ENCODE measurements around the gene OPN4.

The OPN4 gene

DNA sequence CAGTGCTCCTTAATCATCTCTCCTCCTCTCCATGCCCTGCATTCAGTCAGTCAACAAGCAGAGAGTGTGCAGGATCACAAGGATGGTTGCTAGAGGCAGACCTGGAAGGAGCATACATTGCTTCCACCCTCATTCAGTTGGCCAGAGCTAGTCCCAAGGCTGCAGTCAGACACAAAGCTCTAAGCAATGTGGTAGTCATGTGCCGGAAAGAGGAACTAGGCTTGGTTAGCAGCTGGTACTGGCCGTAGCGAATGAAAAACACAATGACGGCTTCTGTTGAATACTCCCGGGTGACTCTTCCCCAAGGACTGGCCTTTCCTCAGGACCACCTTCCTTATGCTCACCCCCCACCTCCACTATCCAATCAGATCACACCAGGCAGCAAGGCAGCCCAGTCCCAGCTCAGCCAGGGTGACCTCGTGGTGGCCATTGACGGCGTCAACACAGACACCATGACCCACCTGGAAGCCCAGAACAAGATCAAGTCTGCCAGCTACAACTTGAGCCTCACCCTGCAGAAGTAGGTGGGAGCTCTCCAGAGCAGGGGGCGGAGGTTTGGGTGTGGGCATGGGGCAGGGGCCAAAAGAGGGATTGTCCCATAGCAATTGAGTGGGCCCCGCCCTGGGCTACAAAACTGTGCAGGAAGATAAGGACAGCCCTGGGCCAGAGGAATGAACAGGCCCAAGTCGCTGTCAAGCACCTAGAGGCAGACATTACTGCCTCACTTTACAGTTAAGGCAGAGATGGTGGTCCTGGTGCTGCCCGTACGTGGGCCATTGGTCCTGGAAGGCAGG is 24.8 kb downstream of the OPN4 start:
- DNase-seq (ENCODE audit: low read depth, low spot score): no peak

DNA sequence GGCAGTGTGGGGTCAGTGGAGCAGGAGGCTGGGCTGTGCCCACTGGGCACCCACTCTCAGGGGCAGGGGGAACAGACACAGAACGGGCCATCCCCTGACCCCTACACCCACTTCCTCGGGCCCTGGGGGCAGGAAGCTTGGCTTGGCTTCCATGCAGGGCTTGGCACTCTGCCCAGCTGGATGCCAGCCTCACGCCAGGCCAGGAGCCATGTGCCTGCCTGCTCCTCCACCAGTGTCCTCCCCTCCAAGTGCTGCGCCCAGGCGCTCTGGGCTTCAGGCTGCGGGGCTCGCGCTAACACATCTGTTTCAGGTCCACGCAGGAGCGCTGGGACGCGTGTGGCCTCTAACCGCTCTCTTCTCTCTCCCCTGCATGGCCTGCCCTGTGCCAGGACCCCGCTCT is 26.7 kb downstream of the OPN4 start:
- DNase-seq (ENCODE audit: low read depth, low spot score): no peak

DNA sequence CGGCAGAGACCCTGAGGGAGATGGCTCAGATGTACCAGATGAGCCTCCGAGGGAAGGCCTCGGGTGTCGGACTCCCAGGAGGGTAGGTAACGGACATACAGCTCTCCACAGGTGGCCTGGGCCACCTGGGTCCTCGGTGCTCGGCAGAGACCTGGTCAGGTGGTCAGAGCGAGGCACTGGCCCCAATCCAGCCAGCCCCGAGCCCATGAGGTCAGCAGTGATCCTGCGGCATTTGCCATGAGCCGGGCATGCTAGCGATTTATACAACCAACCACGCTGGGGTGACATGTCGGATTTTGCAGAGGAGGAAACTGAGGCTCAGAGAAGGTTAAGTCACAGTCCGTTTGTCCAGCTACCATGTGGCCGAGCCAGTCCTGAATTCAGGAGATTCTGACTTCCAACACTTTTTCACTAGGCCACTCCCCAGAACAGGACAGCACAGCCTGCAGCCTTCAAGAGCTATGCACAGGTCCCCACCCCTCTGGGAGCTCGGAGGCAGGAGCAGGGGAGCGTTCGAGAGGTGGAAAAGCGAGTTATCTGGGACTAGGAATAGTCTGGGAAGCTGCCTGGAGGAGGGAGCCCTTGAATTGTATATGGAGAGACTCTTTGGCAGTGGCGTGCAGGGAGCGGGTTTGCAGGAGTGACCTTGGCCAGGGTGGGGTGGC is 27.5 kb downstream of the OPN4 start:
- peak; percentile 65 for DNase-seq (ENCODE audit: low read depth, low spot score)

- no peak for DNase-seq (ENCODE audit: low read depth, low spot score)
Observed at GRCh38 chr10:86682675-86683074, 28.3 kb downstream of the OPN4 start.

DNA sequence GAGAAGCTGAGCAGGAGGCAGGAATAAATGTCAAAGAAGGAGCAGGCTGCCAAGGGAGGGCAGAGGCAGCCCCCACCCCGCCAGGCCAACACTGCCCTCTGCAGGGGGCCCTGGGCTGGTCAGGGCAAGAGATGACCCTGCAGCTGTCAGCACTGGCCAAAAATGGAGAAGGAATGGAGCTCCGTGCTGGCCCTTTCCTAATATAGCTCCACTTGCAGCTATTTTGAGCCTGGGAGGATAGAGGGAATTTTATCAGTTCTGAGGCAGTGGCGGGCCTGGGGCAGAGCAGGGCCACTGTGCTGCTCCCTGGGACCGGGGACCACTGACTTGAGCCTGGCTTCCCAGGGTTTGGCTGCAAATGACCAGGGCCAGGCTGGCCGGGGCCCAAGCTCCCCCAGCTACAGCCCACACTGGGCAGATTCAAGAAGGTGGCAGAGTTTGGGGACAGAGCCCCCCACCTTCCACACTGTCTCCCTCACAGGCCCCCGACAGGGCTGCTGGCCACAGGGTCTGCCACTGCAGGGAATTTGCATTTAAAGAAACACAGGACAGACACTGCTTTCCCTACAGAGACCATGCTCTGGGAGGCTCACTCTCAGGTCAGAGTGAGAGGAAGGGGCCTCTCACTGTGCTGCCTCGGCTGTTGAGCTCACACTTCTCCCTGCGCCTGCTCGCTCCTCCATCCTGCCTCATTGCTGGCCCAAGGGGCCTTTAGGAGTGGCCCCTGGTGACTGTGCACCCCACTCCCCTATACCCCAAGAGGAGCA is 30.2 kb downstream of the OPN4 start:
- peak; percentile 83 for DNase-seq (ENCODE audit: low read depth, low spot score)

DNA sequence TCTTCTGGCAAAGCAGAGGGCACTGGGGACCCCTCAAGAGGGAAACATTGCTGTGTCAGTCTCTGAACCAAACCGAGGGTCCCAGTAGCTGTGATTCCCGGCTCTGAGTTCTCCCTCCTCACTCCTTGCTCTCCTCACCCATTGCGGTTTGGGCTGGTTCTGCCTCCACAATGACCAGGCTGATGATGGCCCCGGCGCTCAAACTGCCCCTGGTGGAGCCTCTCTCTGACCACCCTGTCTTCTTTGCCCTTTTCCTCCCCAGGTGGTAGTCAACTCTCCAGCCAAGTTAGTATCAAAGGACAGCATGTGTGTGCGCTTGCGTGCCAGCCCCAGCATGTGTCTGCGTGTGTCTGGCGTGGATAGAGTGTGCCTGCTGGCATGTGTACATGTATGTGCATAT is 31.1 kb downstream of the OPN4 start:
- DNase-seq (ENCODE audit: low read depth, low spot score): no peak

DNA sequence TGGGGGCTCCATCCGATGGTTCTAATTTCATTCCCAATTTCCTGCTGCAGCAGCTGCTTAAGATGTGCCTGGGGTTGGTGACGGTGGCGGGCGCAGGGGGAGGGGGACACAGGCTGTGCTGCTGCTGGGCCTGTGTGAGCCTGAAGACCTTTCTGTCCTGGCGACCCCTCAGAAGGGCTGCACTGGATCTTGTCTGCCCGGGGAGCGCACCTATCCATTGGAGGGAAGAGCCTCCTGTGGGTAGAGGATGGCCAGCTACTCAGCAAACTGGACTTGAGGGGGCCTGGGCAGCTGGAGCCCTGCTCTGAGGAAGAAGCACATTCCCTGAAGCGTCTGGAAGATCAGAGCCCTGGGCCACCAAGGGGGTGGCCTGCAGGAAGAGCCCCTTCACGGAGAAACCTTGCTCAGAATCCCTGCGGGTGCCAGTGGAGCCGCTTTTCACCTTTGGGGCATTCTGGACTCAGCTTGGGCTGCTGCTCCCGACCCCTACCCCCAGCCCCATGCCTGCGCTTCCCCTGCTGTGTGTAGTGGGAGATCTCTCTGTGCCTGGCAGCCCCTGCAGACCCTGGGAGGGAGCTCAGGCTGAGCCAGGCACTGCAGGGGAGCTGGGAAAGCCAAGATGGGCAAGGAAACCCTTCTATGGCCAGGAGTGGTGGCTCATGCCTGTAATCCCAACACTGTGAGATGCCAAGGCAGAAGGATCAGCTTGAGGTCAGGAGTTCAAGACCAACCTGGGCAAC is 31.7 kb downstream of the OPN4 start:
- no peak for DNase-seq (ENCODE audit: low read depth, low spot score)

GRCh38 chr10:86686972-86687371 is 32.6 kb downstream of the OPN4 start:
- DNase-seq (ENCODE audit: low read depth, low spot score): no peak

DNA sequence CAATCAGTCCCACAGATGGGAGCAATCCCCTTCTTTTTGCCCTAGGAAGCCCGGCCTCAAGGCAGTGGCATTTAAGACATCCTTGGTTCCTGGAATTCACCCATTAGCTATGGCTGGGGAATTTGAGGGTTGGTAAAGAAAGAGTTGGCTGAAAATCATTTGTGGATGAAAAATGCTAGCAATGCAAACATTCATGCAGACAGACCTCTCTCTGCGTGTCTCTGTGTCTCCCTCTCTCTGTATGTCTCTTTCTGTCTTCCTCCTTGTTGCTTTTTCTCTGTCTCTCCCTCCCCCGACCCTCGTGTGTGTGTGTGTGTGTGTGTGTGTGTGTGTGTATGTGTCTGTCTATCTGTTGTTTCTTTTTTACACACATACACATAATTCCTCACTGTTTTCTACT is 33.4 kb downstream of the OPN4 start:
- no peak for DNase-seq (ENCODE audit: low read depth, low spot score)

GRCh38 chr10:86688398-86688921 is 34.1 kb downstream of the OPN4 start:
- peak; percentile 82 for DNase-seq (ENCODE audit: low read depth, low spot score)

- DNase-seq (ENCODE audit: low read depth, low spot score): no peak
Observed at GRCh38 chr10:86689146-86689545, 34.8 kb downstream of the OPN4 start.

GRCh38 chr10:86690231-86690630 is 35.9 kb downstream of the OPN4 start:
- DNase-seq (ENCODE audit: low read depth, low spot score): no peak

DNA sequence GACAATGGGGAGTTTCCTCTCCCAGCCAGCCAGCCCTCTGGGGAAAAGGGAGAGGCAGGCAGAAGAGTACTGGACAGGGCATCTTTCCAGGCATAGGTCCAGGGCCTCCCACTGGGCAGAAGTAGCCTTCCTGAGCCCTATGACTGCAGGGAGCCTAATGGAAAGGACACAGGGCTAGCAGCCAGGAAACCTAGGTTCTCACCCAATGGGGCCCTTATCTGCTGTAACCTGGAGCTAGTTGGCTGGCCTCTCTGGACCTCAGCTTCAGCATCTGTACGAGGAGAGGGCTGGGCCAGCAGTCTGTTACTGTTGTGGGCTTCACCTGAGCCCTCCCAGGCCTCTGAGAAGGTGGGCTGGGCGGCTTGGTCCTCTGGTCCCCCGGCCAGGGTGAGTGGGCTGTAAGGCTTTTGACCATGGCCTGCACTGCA is 36.3 kb downstream of the OPN4 start:
- no peak for DNase-seq (ENCODE audit: low read depth, low spot score)

DNA sequence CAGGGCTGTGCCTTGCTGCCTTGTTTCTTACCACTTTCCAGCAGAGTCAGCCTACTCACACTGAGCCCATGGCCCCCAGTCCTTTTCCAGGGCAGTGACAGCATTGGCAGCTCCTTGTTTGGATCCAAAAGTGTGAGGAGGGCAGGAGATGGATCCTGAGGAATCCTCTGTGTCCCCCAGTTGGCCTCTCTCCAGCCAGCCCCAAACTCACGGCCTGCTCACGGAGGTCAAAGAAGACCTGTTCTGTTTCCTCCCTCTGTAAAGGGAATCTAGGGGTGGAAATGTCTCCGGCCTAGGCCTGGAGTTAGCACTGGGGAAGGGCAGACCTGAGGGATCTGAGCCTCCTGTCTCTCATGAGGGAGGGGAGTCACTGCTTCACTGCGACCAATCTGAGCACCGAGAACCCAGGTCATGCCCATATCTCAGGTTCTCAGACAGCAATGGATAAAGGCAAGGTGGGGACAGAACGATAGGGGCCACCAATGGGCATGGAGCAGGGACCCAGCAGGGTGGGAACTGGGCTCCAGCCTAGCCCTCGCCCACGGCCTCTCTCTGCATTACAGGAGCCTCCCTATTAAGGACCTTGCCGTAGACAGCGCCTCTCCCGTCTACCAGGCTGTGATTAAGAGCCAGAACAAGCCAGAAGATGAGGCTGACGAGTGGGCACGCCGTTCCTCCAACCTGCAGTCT is 37.1 kb downstream of the OPN4 start:
- no peak for DNase-seq (ENCODE audit: low read depth, low spot score)

DNA sequence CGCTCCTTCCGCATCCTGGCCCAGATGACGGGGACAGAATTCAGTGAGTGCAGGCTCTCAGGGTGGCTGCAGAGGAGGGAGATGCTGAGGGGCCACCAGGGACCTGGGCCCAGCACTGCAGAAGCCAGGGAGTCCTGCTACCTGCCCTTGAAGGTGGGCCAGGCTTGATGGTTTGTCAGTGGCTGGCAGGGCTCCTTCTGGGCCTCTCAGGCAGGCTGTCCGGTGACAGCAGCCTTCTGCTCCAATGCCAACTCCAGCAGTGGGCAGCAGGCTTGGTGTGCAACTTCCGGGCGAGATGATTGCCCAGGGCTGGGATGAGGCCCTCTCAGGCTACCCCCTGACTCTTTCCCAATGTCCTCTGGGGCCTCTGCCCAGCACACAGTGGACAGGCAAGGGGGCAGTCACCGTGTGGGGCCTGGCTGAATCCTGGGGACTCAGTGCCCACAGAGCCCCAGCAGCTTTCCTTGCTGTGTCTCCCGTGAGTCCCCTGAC is 37.7 kb downstream of the OPN4 start:
- no peak for DNase-seq (ENCODE audit: low read depth, low spot score)

DNA sequence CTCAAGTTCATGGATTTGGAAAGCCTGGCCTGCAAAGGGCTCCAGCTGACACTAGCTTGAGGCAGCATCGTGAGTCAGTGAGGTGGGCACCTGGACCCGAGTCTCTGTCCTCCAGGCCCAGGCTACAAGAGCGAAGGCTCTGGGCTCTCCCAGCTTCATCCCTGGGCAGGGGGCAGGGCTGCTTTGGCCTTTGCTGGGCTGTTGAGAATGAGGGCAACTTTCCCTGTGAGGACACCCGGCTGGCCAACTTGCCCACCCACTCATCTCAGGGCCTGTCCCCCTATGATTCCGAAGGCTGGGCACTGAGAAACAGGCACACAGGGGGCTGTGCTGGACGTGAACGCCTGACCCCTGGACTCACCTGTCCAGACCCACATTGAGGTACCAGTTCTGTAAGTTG is 38.3 kb downstream of the OPN4 start:
- DNase-seq (ENCODE audit: low read depth, low spot score): no peak

DNA sequence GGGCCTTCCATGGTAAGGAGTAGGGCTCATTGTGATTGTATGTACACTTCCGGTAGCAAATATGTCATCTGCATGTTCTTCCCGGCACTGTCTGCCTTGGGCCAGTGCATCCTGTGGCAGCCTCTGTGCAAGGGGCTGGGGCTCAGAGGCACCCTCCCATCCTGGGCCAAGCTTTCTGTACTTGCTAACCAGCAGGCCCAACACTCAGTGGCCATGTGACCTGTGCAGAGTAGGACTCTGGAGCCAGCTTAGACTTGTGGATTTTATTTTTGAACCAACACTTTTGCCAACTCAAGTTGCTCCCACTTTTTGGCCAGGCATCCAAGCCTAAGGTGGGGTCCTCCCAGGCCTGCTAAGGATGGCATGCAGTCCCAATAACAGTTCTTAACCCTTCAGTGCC is 38.9 kb downstream of the OPN4 start:
- no peak for DNase-seq (ENCODE audit: low read depth, low spot score)

DNA sequence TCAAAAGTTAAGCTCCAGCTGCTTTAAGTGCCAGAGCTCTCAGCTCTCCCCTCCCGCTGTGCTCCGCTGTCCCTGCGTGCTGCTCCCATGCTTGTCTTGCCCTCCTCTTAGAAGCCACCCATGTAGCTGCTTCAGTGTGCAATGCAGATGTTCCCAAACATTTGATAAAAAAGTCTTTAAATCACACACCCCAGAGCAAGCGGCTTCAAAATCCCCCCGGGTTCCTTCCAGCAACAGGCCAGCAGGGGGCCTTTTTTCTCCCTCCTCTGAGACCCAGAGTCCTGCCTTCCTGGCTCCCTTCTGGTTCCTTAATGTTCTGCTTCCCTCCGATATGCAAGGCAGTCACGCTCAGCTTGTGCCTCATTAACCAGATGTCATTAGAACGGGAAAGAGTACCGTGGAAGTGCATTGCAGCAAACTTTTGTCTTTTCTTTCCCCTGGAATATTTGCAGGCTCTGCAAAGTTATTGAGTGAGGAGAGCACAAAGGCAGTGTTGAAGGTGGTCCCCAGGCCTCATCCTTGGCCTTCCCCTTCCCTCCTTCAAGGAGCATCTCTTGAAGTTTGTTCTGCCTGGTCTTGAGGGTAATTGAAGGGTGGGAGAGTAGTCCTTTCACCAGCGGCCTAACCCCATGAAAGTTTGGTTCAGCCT is 39.5 kb downstream of the OPN4 start:
- DNase-seq (ENCODE audit: low read depth, low spot score): peak; percentile 78

DNA sequence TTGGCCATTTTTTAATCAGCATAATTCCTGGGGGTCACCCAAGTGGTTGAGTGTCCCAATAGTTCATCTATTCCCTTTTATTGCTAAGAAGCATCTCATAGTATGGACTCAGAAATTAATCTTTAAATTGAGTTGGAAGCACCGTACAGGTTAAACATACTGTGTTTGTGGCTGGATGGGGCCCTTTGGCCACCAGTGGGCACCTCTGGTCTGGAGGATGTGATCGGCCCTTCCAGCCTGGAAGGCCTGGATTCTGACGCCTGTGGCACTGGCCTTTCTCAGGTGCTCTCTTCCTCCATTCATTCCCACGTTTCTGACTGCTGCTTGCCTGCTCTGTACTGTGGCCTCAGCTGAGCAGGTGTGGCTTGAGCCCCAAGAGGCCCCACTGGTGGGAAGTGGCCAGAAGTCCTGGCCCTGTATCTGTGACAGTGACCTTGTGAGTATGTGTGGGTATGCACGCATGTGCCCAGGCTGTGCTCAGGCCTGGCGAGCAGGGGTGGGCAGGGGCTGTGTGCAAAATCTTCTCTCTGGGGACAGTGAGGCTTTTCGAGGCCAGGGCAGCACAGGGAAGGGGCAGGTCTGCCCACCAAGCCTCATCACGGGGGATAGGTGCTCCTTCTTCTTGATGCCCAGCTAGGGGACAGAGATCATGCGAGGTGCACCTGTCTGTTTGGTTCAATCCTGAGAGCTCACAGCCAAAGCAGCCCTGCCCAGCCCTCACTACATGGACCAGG is 44.0 kb downstream of the OPN4 start:
- no peak for DNase-seq (ENCODE audit: low read depth, low spot score)

- DNase-seq (ENCODE audit: low read depth, low spot score): no peak
Observed at GRCh38 chr10:86699125-86699524, 44.8 kb downstream of the OPN4 start.
